NCI-H1092 treated with DMSO at 0.1 percent for 48 hours (cell line): ENCODE results near the gene MCUB.
"Not testable (repeated sequence)": the region's sequence is repeated elsewhere in the genome, so short reads cannot be mapped to it uniquely, and the experiment has no call there.

Experiments
- DNase-seq: peaks from one replicate; lab custom pipeline; 2025; lab: John Stamatoyannopoulos, UW

The MCUB gene

DNA sequence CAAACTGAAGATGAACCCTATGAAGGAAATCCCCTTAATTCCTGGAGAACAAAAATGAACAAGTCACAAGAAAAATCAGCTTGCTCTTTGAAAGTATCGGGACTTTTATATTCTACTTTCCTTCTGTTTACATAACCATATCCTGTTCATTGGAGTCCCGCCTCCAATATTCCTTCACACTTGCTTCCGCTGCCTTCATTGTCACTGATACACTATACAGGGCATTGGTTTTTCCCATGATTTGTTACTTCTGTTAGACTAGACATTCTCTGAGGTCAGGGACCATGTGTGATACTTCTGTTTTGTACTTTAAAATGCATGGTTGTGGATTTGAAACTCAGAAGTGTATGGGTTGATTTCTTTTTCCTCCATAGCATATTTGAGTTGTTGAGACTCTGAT lies 18.8 kb downstream of the MCUB start:
- DNase-seq: no peak

DNA sequence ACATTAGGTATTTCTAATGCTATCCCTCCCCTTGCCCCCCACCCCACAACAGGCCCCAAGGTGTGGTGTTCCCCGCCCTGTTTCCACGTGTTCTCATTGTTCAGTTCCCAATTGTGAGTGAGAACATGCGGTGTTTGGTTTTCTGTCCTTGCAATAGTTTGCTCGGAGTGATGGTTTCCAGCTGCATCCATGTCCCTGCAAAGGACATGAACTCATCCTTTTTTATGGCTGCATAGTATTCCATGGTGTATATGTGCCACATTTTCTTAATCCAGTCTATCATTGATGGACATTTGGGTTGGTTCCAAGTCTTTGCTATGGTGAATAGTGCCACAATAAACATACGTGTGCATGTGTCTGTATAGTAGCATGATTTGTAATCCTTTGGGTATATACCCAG lies 20.0 kb downstream of the MCUB start:
- DNase-seq: not testable (repeated sequence)

- DNase-seq: no peak
Measured at GRCh38 chr4:109588176-109588575, 28.1 kb downstream of the MCUB start.

GRCh38 chr4:109589119-109589518 lies 29.1 kb downstream of the MCUB start:
- DNase-seq: no peak

DNA sequence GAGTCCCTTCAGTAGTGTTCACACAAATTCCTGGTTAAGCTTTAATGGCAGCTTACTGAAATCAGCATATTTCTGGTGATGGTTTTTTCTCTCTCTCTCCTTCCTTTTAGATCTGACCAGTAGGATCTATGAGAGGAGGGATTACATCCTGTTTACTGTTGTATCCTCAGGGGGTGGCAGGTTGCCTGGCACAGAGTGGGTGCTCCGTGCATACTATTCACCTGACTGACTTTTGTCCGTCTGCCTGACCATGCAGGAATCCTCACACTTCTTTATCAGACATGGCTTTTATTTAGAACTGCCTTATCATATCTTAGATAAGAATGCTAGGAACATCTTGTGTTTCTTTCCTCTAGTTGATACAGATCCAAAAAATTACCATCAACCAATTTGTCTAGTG lies 29.6 kb downstream of the MCUB start:
- DNase-seq: no peak

- no peak for DNase-seq
Measured at GRCh38 chr4:109590905-109591304, 30.9 kb downstream of the MCUB start.

DNA sequence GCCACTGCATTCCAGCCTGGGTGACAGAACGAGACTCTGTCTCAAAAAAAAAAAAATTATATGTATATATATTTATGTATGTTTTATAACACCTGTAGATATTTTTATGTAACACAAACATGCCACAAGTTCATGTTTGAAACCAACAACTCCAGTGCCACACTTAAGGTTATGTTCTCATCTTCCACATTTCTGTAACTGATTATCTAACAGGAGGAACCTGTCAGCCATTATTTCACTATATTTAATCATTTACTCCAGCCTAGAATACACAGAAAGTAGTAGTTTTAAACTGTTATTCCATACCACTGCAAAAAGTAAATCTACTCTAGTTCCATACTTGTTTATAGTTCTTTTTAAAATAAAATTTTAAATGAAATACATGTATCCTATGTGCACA lies 32.3 kb downstream of the MCUB start:
- DNase-seq: no peak

DNA sequence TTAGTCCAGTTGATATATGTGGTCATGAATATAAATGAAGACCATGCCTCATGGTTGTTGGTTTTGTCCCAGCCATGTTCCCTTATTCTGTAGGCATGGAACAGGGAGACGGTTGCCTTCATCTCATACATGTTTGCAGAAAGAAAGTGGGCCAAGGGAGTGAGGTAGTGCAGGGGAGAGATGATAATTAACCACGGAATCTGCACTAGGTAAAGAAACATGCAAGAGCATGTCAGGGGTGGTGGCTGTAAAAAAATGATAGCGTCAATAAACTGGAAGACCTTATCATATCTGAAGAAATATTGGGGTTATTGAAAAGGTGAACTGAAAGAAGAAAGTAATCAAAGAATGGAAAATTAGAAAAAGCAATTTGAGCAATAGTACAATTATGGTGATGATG lies 35.1 kb downstream of the MCUB start:
- DNase-seq: not testable (repeated sequence)

GRCh38 chr4:109596420-109597085 lies 36.5 kb downstream of the MCUB start:
- DNase-seq: not testable (repeated sequence)

DNA sequence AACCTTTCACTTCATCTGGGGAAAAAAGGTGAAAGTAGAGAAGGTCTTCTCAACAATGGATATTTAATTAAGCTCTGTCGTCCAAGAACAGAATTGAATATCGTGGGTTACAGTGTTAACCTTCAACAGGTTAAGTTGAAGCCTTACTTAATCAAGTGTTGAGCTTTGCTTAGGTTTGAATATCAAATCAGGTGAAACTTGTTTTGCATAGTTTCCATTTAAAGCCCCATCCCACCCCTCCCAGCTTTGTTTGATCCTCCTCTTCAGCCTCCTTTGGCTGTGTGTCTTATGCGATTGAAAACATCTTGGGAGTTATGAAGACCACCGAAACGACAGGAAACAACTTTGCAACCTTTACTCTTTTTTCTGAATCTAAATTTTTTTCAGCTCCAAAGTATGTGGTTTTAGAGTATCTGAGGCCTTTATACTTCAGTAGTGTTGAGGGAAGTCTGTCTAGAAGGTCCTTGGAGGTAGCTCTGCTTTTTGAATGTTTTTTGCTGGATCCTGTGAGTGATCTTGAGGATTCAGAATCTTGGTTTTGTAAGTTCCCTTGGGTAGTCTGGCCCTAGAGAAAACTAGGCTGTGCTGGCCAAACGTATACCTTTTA lies 39.1 kb downstream of the MCUB start:
- DNase-seq: no peak

GRCh38 chr4:109600431-109600830 lies 40.4 kb downstream of the MCUB start:
- no peak for DNase-seq

DNA sequence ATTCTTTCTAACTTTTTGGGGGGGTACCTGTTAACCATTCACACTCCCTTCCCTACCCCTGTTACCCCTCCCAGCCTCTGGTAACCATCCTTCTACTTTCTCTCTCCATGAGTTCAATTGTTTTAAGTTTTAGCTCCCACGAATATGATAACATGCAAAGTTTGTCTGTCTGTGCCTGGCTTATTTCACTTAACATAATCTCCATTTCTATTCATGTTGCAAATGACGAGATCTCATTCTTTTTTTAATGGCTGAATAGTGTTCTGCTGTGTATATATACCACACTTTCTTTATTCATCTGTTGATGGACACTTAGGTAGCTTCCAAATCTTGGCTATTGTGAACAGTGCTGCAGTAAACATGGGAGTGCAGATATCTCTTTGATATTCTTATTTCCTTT lies 41.3 kb downstream of the MCUB start:
- DNase-seq: no peak

DNA sequence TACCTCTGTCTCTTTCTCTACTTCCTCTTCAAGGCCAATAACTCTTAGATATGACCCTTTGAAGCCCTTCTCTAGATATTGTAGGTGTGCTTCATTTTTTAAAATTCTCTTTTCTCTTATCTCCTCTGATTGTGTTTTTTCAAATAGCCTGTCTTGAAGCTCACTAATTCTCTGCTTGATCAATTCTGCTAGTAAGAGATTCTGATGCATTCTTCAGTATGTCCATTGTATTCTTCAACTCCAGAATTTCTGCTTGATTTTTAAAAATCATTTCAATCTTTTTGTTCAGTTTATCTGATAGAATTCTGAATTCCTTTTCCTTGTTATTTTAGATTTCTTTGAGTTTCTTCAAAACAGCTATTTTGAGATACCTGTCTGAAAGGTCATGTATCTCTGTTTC lies 47.9 kb downstream of the MCUB start:
- no peak for DNase-seq

DNA sequence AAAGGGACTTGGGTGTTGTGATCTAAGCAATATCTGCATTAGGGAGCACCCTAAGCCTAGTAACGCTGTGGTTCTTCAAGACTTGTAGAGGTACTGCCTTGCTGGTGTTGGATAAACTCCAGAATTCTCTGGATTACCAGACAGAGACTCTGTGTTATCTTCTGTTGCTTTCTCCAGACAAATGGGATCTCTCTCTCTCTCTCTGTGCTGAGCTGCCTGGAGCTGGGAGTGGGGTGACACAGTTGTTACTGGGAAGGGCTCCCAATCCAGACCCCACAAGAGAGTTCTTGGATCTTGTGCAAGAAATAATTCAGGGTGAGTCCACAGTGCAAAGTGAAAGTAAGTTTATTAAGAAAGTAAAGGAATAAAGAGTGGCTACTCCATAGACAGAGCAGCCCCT lies 48.8 kb downstream of the MCUB start:
- DNase-seq: no peak

DNA sequence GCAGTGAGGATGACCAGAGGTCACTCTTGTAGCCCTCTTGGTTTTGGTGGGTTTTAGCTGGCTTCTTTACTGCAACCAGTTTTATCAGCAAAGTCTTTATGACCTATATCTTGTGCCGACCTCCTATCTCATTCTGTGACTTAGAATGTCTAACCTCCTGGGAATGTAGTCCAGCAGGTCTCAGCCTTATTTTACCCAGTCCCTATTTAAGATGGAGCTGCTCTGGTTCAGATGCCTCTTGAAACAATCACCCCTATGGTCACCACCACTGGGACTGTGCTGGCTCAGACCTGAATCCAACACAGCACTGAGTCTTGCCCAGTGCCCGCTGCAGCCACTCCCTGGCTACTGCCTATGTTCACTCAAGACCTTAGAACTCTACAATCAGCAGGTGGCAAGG lies 49.4 kb downstream of the MCUB start:
- no peak for DNase-seq

DNA sequence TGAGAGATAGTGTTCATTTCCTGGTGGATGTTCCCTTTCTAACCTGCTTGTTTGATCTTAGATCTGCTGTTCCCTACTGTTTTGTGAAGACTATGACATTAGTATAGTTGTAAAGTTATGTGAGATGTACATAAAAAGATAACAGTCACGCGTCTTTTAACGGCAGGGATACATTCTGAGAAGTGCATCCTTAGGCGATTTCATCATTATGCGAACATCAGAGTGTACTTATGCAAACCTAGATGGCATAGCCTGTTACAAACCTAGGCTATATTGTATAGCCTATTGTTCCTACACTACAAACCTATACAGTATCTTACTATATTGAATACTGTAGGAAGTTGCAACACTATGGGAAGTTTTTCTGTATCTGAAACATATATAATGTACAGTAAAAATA lies 50.4 kb downstream of the MCUB start:
- no peak for DNase-seq

DNA sequence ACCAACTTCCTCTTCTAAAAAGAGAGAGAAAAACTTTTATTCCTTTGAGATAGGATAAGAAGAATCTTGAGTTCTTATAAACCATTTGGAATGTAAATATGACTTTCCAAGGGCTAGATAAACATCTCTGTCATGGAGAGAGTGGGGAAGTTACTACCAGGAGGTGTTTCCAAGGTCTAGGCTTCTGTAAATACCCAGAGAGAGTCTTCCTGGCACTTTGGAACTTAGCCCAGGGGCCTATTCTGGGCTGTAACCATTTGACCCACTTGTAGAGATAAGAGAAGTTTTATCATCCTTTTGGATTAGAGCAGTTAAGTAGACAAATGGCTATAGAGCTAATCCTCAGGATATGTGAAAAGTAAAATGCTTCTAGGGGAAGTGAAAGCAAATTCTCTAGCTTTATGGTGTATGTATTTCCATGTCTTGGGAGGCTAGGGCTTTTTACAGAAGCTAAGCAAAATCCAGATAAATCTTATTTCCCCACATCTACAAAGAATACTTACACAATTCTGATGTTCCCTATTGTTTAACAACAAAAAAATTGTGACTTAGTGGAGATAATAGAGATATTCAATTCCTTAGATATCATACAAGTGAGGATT lies 51.1 kb downstream of the MCUB start:
- DNase-seq: no peak

DNA sequence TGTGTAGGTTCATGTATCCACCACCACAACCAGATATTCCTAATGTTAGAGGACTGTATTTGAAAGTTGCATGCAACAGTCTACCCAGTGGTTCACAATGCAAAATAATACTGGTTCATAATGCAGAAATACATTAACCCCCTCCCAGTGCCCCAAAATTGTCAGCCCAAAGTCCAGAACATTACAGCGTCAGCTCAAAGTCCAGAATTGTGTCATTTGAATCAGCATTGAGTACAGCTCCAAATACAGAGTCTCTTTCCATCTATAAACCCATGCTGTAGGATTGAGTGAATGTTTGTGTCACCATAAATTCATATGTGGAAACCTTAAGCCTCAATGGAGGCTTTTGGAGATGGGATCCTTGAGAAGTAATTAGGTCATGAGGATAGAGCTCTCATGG lies 54.0 kb downstream of the MCUB start:
- DNase-seq: no peak

- DNase-seq: no peak
Measured at GRCh38 chr4:109614466-109614865, 54.4 kb downstream of the MCUB start.

- DNase-seq: no peak
Measured at GRCh38 chr4:109615742-109616141, 55.7 kb downstream of the MCUB start.

DNA sequence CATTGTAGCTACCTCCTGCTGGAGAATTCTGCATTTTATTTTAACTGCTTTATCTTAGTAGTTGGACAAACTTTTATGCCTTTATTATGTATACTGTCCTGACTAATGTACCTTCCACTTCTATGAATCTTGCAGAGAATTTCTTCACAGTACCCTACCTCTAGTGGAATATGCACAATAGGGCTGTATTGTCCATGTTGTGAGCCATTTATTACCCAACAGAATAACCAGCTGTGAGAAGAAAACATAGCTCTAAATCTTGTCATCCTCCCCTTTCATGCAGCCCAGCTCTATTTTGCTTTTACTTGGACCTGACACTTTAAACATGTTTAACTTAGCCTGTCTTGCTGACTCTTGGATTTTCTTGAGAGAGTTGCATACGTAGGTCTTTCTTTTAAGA lies 56.2 kb downstream of the MCUB start:
- DNase-seq: no peak

DNA sequence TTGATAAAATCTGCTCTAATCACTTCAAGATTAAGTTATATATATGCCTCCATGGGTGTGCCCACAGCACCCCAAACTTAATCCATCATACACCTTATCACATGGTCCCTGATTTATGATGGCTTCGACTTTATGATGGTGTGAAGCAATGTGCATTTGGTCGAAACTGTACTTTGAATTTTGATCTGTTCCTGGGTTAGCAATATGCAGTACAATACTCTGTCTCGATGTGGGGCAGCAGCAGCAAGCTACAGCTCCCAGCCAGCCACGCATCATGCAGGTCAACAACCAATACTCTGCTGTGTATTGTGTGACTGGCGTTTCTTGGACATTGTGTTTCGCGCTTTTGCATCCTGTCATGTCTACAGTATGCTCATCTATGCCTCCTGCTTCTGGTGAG lies 62.6 kb downstream of the MCUB start:
- DNase-seq: no peak

GRCh38 chr4:109624536-109624935 lies 64.5 kb downstream of the MCUB start:
- DNase-seq: no peak

- no peak for DNase-seq
Measured at GRCh38 chr4:109627361-109627760, 67.3 kb downstream of the MCUB start.
